H9 (cell line): ENCODE results near the gene MAP3K7CL. TPM values are rescaled to one million over a fixed set of nuclear protein-coding genes. Genes with fewer than 3 reads are reported as not detected.

ENCODE experiments used
- DNase-seq: peaks from one replicate; pipeline ENCODE4 v3.0.0-alpha.2; 2017
- H2AFZ ChIP-seq: one replicate; pipeline ENCODE4 v1.6.1; 2013; ENCODE audit warnings: mild to moderate bottlenecking, low read length, control low read depth, moderate library complexity
- H2AK5ac ChIP-seq: 2 replicates; pipeline ENCODE4 v1.6.1; 2013; ENCODE audit warnings: low read length, control low read depth, mixed read lengths; ENCODE audit not compliant: insufficient read length
- H2BK120ac ChIP-seq: one replicate; pipeline ENCODE4 v1.6.1; 2013; ENCODE audit warnings: low read depth, mild to moderate bottlenecking, low read length, control low read depth, inconsistent platforms; ENCODE audit not compliant: poor library complexity, severe bottlenecking
- H2BK12ac ChIP-seq: 2 replicates; pipeline ENCODE4 v1.6.1; 2013; ENCODE audit warnings: low read length, control low read depth, mixed read lengths, low read depth; ENCODE audit not compliant: insufficient read length
- H2BK15ac ChIP-seq: 2 replicates; pipeline ENCODE4 v1.6.1; 2013; ENCODE audit warnings: low read depth, low read length, control low read depth
- H2BK20ac ChIP-seq: one replicate; pipeline ENCODE4 v1.6.1; 2013; ENCODE audit warnings: low read depth, mild to moderate bottlenecking, low read length, control low read depth, inconsistent platforms; ENCODE audit not compliant: poor library complexity, severe bottlenecking
- H2BK5ac ChIP-seq: 2 replicates; pipeline ENCODE4 v1.6.1; 2013; ENCODE audit warnings: low read length, control low read depth, mixed read lengths; ENCODE audit not compliant: insufficient read length
- H3K14ac ChIP-seq: 2 replicates; pipeline ENCODE4 v1.6.1; 2013; ENCODE audit warnings: low read length, control low read depth; ENCODE audit not compliant: insufficient read depth
- H3K18ac ChIP-seq: 2 replicates; pipeline ENCODE4 v1.6.1; 2013; ENCODE audit warnings: low read depth, mild to moderate bottlenecking, mixed read lengths, low read length, control low read depth; ENCODE audit not compliant: insufficient read length
- H3K23ac ChIP-seq: 2 replicates; pipeline ENCODE4 v1.6.1; 2013; ENCODE audit warnings: low read length, control low read depth, mixed read lengths, low read depth; ENCODE audit not compliant: insufficient read length
- H3K23me2 ChIP-seq: 2 replicates; pipeline ENCODE4 v1.6.1; 2013; ENCODE audit warnings: low read depth, mild to moderate bottlenecking, mixed read lengths, low read length, control low read depth; ENCODE audit not compliant: insufficient read length, poor library complexity, severe bottlenecking
- H3K27ac ChIP-seq: 2 replicates; pipeline ENCODE4 v1.5.1; 2013; ENCODE audit warnings: low read length, control low read depth, mixed read lengths, low read depth; ENCODE audit not compliant: insufficient read length
- H3K27me3 ChIP-seq: 2 replicates; pipeline ENCODE4 v1.6.1; 2013; ENCODE audit warnings: low read length, control low read depth, inconsistent platforms; ENCODE audit not compliant: insufficient read depth
- H3K4ac ChIP-seq: 2 replicates; pipeline ENCODE4 v1.6.1; 2013; ENCODE audit warnings: low read depth, mild to moderate bottlenecking, control low read depth, inconsistent platforms, low read length, moderate library complexity
- H3K4me1 ChIP-seq: 2 replicates; pipeline ENCODE4 v1.6.1; 2013; ENCODE audit warnings: low read length, control low read depth, inconsistent platforms; ENCODE audit not compliant: insufficient read depth
- H3K4me2 ChIP-seq: 2 replicates; pipeline ENCODE4 v1.6.1; 2013; ENCODE audit warnings: low read length, control low read depth, mixed read lengths; ENCODE audit not compliant: insufficient read length, insufficient read depth
- H3K56ac ChIP-seq: 2 replicates; pipeline ENCODE4 v1.6.1; 2013; ENCODE audit warnings: low read depth, mild to moderate bottlenecking, mixed read lengths, low read length, control low read depth; ENCODE audit not compliant: insufficient read length
- H3K79me1 ChIP-seq: 2 replicates; pipeline ENCODE4 v1.6.1; 2013; ENCODE audit warnings: low read depth, mild to moderate bottlenecking, moderate library complexity, low read length, control low read depth, inconsistent platforms; ENCODE audit not compliant: insufficient read depth, poor library complexity, severe bottlenecking
- H3K79me2 ChIP-seq: 2 replicates; pipeline ENCODE4 v1.6.1; 2013; ENCODE audit warnings: low read length, control low read depth, inconsistent platforms; ENCODE audit not compliant: insufficient read depth
- H3K9ac ChIP-seq: 2 replicates; pipeline ENCODE4 v1.6.1; 2013; ENCODE audit warnings: low read length, control low read depth, mixed read lengths; ENCODE audit not compliant: insufficient read length; ENCODE audit errors: extremely low read depth
- H3K9me3 ChIP-seq: one replicate; pipeline ENCODE4 v1.6.1; 2013; ENCODE audit warnings: low read depth, low read length, inconsistent platforms; ENCODE audit not compliant: control insufficient read depth
- H3T11ph ChIP-seq: one replicate; pipeline ENCODE4 v1.6.1; 2013; ENCODE audit warnings: mild to moderate bottlenecking, low read length, control low read depth, inconsistent platforms
- H4K20me1 ChIP-seq: one replicate; pipeline ENCODE4 v1.6.1; 2013; ENCODE audit not compliant: control insufficient read depth, insufficient read length, insufficient read depth
- H4K5ac ChIP-seq: 2 replicates; pipeline ENCODE4 v1.6.1; 2013; ENCODE audit warnings: low read depth, mild to moderate bottlenecking, mixed read lengths, low read length, control low read depth; ENCODE audit not compliant: insufficient read length
- H4K8ac ChIP-seq: replicated peaks from 2 replicates; pipeline ENCODE4 v1.6.1; 2013; ENCODE audit warnings: low read length, control low read depth, mixed read lengths, low read depth; ENCODE audit not compliant: insufficient read length
- H4K91ac ChIP-seq: 2 replicates; pipeline ENCODE4 v1.6.1; 2013; ENCODE audit warnings: low read depth, mild to moderate bottlenecking, moderate library complexity, mixed read lengths, low read length, control low read depth; ENCODE audit not compliant: insufficient read length
- H3K27ac Mint-ChIP-seq, 3 experiments: 2 replicates in 2 of 3; 3 replicates in 1 of 3; pipeline ENCODE4 v1.8.0; 2020 to 2021; ENCODE audit warnings: mixed read lengths in 3 of 3, mild to moderate bottlenecking in 1 of 3, moderate library complexity in 1 of 3
- H3K27me3 Mint-ChIP-seq: 2 replicates; pipeline ENCODE4 v1.8.0; 2021; ENCODE audit warnings: low read depth, mild to moderate bottlenecking, moderate library complexity, mixed read lengths
- H3K36me3 Mint-ChIP-seq, 3 experiments: 2 replicates in 2 of 3; 3 replicates in 1 of 3; pipeline ENCODE4 v1.8.0; 2020 to 2021; ENCODE audit warnings: low read depth in 3 of 3, mixed read lengths in 3 of 3; ENCODE audit not compliant: insufficient read depth in 1 of 3
- H3K4me1 Mint-ChIP-seq, 2 experiments: 2 replicates each; pipeline ENCODE4 v1.8.0; 2020; ENCODE audit warnings: mixed read lengths in 2 of 2
- H3K4me3 Mint-ChIP-seq, 2 experiments: 2 replicates in 1 of 2; 3 replicates in 1 of 2; pipeline ENCODE4 v1.8.0; 2020 to 2021; ENCODE audit warnings: mild to moderate bottlenecking in 2 of 2, mixed read lengths in 2 of 2, moderate library complexity in 1 of 2
- H3K9me3 Mint-ChIP-seq, 2 experiments: 2 replicates in 1 of 2; 3 replicates in 1 of 2; pipeline ENCODE4 v1.8.0; 2020; ENCODE audit warnings: mild to moderate bottlenecking in 2 of 2, mixed read lengths in 2 of 2, moderate library complexity in 1 of 2
- CTCF ChIP-seq: fragments of 200-600 bp; sonication (generic); conservative IDR thresholded peaks from 3 replicates; pipeline ENCODE4 v1.8.0; 2021; ENCODE audit warnings: antibody characterized with exemption, mild to moderate bottlenecking
- WGBS: extraction: QIAGEN DNeasy Blood & Tissue Kit; methylation state at CpG from one replicate; pipeline ENCODE4 v1.1.7; 2013; ENCODE audit warnings: missing lambda C conversion rate, low lambda C conversion rate, mixed read lengths; ENCODE audit not compliant: insufficient read length; ENCODE audit errors: extremely low coverage; 5-methylcytosine and 5-hydroxymethylcytosine counted together
- total RNA-seq: library from RNA; stranded (reverse); gene quantifications from 2 replicates; pipeline ENCODE4 v1.2.1, GENCODE V29; 2021

Gene MAP3K7CL
- total RNA-seq, 1 experiment from 2014 or later: not detected

- Mint-ChIP-seq H3K27ac (no peak overlapping the region), H3K36me3 (no peaks in the 10 kb centered on the region)
- H3K4me2 ChIP-seq: no peak overlapping the region
Measured at GRCh38 chr21:29208682-29209059, 78.2 kb downstream of the MAP3K7CL start.

More at GRCh38 chr21:29208682-29209059, 78.2 kb downstream of the MAP3K7CL start:
- Histone ChIP-seq H3K9ac (no peak overlapping the region), H3K4me1 (no peaks in the 10 kb centered on the region), H4K5ac (no peak overlapping the region), H2AFZ (no peak overlapping the region), H3K23ac (no peak overlapping the region), H4K91ac (no peak overlapping the region), H3K18ac (no peak overlapping the region), H2BK5ac (no peak overlapping the region), H2AK5ac (no peak overlapping the region), H4K8ac (no peak overlapping the region), H3K27me3 (no peaks in the 10 kb centered on the region), H3K23me2 (no peaks in the 10 kb centered on the region), H2BK15ac (no peak overlapping the region), H3K79me1 (no peaks in the 10 kb centered on the region), H3K4ac (no peak overlapping the region), H2BK120ac (no peak overlapping the region), H3K56ac (no peak overlapping the region), H3K27ac (no peak overlapping the region), H3K14ac (no peak overlapping the region), H3K79me2 (no peaks in the 10 kb centered on the region), H3K9me3 (no peaks in the 10 kb centered on the region), H2BK20ac (no peak overlapping the region), H3T11ph (no peak overlapping the region), H4K20me1 (no peaks in the 10 kb centered on the region), H2BK12ac (no peak overlapping the region)
- no peak for DNase-seq
- Mint-ChIP-seq H3K27me3 (no peaks in the 10 kb centered on the region), H3K9me3 (no peaks in the 10 kb centered on the region), H3K4me1 (no peaks in the 10 kb centered on the region), H3K4me3 (no peak overlapping the region)
- no peak for TF ChIP-seq CTCF
- no CpG with 5 or more reads among the region's 1 CpG for WGBS
